Central memory CD8-positive, alpha-beta T cell (primary cell): ENCODE measurements around the gene ZBTB16.

ENCODE experiments used
- ATAC-seq: fragments of 150-1000 bp; cut with Tn5 transposase; replicated peaks from 2 replicates; pipeline ENCODE4 v1.10.0; 2022; ENCODE audit warnings: mild to moderate bottlenecking, moderate FRiP score, moderate number of reproducible peaks; ENCODE audit not compliant: poor library complexity, severe bottlenecking; ENCODE audit errors: extremely low read depth
- DNase-seq, 2 donors: peaks; one replicate each; pipeline ENCODE4 v3.0.0; 2021; ENCODE audit warnings: low spot score in 2 of 2
- H3K27ac Mint-ChIP-seq: one replicate; pipeline ENCODE4 v1.8.0; 2022; ENCODE audit warnings: low read depth, mild to moderate bottlenecking, moderate library complexity, mixed read lengths
- H3K27me3 Mint-ChIP-seq: one replicate; pipeline ENCODE4 v1.8.0; 2022; ENCODE audit warnings: mixed read lengths
- H3K36me3 Mint-ChIP-seq: one replicate; pipeline ENCODE4 v1.8.0; 2022; ENCODE audit warnings: mild to moderate bottlenecking, moderate library complexity, mixed read lengths; ENCODE audit not compliant: insufficient read depth
- H3K4me1 Mint-ChIP-seq: one replicate; pipeline ENCODE4 v1.8.0; 2022; ENCODE audit warnings: mixed read lengths
- H3K4me3 Mint-ChIP-seq: one replicate; pipeline ENCODE4 v1.8.0; 2022; ENCODE audit warnings: mild to moderate bottlenecking, moderate library complexity, mixed read lengths
- H3K9me3 Mint-ChIP-seq: one replicate; pipeline ENCODE4 v1.8.0; 2022; ENCODE audit warnings: mixed read lengths

Gene ZBTB16

DNA sequence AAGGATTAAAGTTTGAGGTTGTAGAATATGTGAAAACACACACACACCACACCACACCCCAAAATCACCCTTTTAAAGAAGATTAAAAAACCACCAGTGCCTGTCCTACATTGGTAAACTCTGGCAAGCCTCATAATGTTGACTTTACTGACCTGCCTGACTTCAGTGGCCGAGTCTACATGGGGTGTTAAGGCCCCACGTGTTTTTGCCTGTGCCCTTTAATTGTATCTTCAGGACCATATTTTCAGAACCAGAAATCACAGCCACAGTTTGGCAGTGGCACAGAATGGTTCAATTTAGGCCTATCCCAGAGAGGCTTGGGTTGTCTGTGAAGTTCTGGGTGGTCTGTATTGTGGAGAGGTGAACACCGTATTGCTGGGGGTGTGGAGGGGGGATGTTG is 33.4 kb downstream of the ZBTB16 start:
- Mint-ChIP-seq H3K4me1 (peaks cover 8% of the 10 kb centered on the region), H3K27ac (no peak overlapping the region), H3K36me3 (no peaks in the 10 kb centered on the region)

DNA sequence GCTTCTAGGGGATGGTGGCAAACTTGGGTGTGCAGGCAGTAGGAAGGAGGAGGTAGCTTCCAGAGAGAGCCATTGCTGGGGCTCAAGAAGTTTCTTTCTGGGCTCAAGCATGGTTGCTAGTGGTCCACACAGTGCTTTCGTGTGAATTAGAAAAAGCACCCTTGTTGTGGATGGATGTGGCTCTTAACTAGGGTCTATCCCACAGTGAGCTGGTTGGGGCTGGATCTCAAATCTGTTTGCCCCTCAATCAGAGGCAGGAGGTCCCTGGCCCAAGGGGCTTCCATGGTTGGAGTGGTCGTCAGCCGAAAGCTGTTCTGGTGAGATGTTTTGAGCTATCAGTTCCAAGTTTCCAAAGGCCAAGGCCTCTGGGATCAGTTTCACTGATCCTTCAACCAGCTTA is 35.0 kb downstream of the ZBTB16 start:
- H3K9me3 Mint-ChIP-seq: no peaks in the 10 kb centered on the region
- no peaks in the 10 kb centered on the region for H3K27me3 Mint-ChIP-seq
- DNase-seq: no peak
- H3K36me3 Mint-ChIP-seq: no peaks in the 10 kb centered on the region
- no peak overlapping the region for H3K27ac Mint-ChIP-seq
- H3K4me3 Mint-ChIP-seq: no peak overlapping the region
- H3K4me1 Mint-ChIP-seq: peaks cover 8% of the 10 kb centered on the region
- ATAC-seq: no peak

More for the DNA sequence above, 33.4 kb downstream of the ZBTB16 start:
- no peak overlapping the region for H3K4me3 Mint-ChIP-seq
- DNase-seq: no peak
- H3K9me3 Mint-ChIP-seq: no peaks in the 10 kb centered on the region
- no peaks in the 10 kb centered on the region for H3K27me3 Mint-ChIP-seq
- ATAC-seq: no peak

DNA sequence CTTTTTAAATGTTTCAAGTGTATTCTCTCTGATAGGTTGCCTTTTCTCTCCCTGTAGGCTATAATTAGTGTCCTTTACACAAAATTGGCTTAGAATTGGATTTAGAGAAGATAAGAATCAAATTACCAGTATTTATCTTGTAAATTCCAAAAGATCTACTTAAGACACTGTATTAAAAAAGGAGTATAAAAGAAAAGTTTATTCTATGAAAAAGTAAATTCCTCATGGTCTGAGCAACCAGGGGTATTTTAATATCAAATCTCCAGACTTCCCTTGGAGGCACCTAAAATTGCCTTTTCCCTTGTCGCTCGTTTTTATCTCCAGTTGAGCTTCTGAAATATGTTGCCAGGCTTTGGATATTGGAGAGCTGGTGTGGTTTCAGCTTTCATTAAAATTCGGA is 36.4 kb downstream of the ZBTB16 start:
- no peak overlapping the region for H3K27ac Mint-ChIP-seq
- no peaks in the 10 kb centered on the region for H3K9me3 Mint-ChIP-seq
- DNase-seq (no peak), ATAC-seq (no peak)
- no peaks in the 10 kb centered on the region for H3K27me3 Mint-ChIP-seq
- no peaks in the 10 kb centered on the region for H3K36me3 Mint-ChIP-seq
- peaks cover 8% of the 10 kb centered on the region for H3K4me1 Mint-ChIP-seq
- no peak overlapping the region for H3K4me3 Mint-ChIP-seq

DNA sequence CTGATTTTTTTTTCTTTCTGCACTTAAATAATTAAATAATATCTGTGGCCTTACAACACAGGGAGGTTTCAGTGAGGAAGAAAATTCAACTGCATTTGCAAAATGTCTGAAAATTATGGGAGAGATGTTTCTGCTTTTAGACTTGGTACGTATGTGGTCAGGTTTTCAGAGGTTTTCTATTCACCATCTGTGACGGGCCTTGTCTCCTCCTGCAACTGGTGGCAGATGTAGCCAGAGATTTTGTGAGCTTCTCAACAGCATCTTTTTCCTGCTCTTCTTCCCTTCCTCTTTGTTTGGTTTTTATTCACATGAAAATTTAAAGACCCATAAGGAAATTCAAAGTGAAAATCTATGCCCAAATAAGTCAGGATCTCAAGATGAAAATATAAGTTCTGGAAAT is 38.3 kb downstream of the ZBTB16 start:
- no peak for DNase-seq
- Mint-ChIP-seq H3K27ac (no peak overlapping the region), H3K9me3 (no peaks in the 10 kb centered on the region), H3K27me3 (no peaks in the 10 kb centered on the region), H3K36me3 (no peaks in the 10 kb centered on the region), H3K4me3 (no peak overlapping the region), H3K4me1 (peaks cover 1% of the 10 kb centered on the region)
- ATAC-seq: no peak

DNA sequence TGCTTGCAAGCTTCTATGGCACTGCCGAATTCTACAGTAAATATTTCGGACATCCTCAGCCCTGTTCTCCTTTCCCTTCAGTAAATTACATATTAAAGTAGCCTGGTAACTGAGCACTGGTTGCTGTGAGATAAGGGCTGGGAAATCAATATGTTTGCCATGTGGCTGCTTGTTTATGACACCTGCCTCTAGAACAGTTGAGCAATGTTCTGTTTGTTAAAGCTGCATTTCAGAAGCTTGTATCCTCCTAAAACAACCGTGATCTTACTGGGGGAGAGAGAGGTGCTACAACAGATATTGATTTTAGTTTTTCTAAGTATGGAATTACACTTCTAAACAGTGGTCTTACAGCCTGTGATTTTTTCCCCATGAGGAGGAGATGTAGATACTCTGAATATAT is 39.4 kb downstream of the ZBTB16 start:
- H3K27ac Mint-ChIP-seq: no peak overlapping the region
- no peaks in the 10 kb centered on the region for H3K27me3 Mint-ChIP-seq
- no peaks in the 10 kb centered on the region for H3K9me3 Mint-ChIP-seq
- peaks cover 12% of the 10 kb centered on the region for H3K4me1 Mint-ChIP-seq
- no peak for DNase-seq
- ATAC-seq: no peak
- H3K36me3 Mint-ChIP-seq: no peaks in the 10 kb centered on the region
- H3K4me3 Mint-ChIP-seq: no peak overlapping the region

DNA sequence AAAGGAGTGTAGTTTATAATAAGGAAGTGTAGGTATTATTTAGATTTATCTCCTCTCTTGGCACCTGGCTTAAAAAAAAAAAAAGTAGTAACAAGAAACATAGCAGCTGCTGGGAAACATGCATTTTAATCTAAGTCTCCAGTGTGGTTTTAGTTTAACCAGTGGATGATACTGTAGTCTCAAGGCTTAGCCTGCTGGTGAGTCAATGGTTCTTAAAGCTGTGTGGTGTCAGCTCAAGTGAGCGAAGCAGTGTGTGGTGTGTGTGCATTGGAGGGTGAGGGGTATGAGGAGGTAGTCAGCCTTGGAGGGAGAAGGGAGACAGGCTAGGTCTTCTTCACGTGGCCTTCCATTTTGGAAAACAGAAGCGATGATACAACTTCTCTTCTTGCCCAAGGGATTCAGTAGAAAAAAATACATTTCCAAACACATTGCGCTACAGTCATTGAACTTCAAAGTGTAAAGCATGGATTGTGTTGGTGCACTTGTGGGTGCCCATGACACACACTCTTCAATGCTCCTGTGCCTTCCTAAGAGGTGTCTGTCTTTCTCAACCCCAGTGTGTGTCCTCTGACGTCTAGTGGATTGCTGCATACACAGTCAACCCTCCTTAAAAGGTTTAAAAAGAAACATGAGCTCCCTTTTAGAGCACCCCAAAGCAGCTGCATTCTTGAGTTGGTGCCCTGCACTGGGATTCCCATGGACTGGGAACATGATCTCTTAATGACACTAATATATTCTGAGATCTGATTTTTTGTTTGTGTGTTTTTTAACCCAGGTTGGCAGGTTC is 40.1 kb downstream of the ZBTB16 start:
- Mint-ChIP-seq H3K27me3 (no peaks in the 10 kb centered on the region), H3K9me3 (no peaks in the 10 kb centered on the region), H3K36me3 (no peaks in the 10 kb centered on the region), H3K4me1 (peaks cover 14% of the 10 kb centered on the region), H3K4me3 (no peak overlapping the region), H3K27ac (no peak overlapping the region)
- ATAC-seq: no peak
- DNase-seq: no peak

DNA sequence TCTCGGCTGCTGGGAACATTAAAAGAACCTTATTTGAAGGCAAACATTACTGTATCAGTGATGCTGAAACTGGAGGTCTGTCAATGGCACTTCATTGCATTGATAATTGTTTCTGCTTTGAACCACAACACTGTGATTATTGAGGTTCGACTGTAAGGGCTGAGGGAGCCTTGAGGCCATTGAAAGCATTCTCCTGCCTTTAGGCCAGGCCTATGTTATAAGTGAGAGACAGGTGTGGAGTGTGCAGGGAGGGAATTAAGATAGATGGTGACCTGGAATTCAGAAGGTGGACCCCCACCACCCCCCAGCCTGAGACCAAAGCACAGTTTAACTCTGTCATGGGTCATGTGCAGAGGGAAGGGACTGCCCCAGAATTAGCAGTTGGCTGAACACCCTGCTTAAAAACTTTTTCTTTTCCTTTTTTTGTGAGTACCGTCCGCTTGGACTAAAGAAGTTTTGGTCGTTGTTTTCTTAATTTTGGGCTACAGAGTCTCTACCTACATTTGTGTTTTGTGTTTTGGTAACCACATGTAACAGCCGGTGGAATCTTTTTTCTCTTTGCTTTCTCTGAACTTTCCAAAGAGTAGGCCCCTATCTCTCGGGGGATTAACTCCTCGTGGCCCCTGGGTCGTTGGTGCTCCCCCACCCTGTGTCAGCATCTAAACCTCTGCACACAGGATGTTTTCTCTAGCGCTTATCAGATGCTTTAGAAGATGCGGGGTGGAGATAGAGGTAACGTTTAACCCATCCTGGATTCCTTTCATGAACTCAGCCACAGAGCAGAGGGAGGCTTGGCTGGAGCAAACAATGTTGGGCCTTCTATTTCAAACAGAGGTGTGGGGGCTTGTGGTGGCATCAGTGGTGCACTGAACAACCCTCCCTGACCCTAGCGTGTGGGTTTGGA is 43.7 kb downstream of the ZBTB16 start:
- H3K36me3 Mint-ChIP-seq: no peaks in the 10 kb centered on the region
- H3K4me3 Mint-ChIP-seq: no peak overlapping the region
- H3K4me1 Mint-ChIP-seq: peaks cover 14% of the 10 kb centered on the region
- ATAC-seq: peak; percentile 40
- no peaks in the 10 kb centered on the region for H3K9me3 Mint-ChIP-seq
- no peak for DNase-seq
- H3K27me3 Mint-ChIP-seq: peaks cover 18% of the 10 kb centered on the region
- peak overlapping the region; percentile 39 for H3K27ac Mint-ChIP-seq

DNA sequence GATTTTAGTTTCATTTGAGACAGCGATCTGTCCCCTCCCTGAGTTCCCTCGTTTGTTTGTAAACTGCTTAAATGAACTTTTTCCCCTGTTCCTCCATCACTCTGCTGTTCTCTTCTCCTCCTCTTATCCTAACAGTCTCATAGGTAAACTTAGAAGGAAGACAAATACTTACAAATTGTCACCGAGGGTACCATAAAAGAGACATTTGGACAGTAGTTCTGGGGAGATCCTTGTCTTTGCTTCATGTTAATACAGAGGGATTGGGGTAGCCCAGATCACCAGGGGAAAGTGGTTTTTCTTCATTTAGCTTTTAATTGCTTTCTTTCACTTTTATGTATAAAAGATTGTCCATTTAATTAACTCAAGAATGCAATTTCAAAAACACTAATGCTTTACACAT is 46.1 kb downstream of the ZBTB16 start:
- H3K27me3 Mint-ChIP-seq: peaks cover 42% of the 10 kb centered on the region
- no peak for DNase-seq
- no peak overlapping the region for H3K27ac Mint-ChIP-seq
- H3K4me3 Mint-ChIP-seq: no peak overlapping the region
- no peaks in the 10 kb centered on the region for H3K36me3 Mint-ChIP-seq
- peaks cover 14% of the 10 kb centered on the region for H3K4me1 Mint-ChIP-seq
- no peaks in the 10 kb centered on the region for H3K9me3 Mint-ChIP-seq
- ATAC-seq: no peak

DNA sequence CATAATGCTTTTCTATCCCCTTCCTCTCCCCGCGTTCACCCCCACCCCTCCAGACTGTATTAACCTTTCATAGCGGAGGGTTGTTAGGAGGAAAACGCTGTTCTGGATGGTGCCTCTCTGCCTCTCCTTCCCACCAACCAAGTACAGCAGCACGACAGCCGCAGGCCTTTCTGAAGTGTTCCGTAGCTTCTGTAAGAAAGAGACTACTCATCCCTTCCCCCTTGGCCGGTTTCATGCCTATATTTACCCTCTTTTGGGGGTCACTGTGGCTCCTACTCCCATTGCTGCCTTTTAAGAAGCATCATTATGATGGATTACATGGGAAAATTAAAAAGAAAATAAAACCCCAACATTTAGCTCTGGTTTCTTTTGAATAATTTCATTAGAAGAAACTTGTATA is 46.5 kb downstream of the ZBTB16 start:
- Mint-ChIP-seq H3K4me3 (no peak overlapping the region), H3K27ac (no peak overlapping the region)

DNA sequence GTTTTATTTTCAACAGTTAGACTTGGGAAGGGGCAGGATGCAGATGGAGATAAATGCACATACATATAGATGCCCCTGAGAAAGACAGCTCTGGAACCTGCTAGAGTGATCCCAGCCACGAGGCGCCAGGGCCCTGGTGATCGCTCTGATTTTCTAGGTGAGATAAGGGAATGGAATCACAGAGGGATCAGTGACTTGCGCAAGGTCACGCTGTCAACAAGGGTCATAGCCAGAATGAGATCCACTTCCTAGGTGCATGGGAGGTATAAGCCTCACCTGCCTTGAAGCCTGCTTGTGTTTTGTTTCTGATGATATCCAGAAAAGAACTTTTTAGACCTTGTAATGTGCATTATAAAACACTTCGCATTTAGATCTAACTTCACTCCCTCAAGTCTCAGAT is 47.5 kb downstream of the ZBTB16 start:
- Mint-ChIP-seq H3K4me1 (peaks cover 21% of the 10 kb centered on the region), H3K27me3 (peaks cover 56% of the 10 kb centered on the region), H3K27ac (no peak overlapping the region), H3K4me3 (no peak overlapping the region), H3K36me3 (peaks cover 2% of the 10 kb centered on the region), H3K9me3 (no peaks in the 10 kb centered on the region)
- ATAC-seq (no peak), DNase-seq (no peak)

More for the DNA sequence above, 46.5 kb downstream of the ZBTB16 start:
- Mint-ChIP-seq H3K9me3 (no peaks in the 10 kb centered on the region), H3K27me3 (peaks cover 46% of the 10 kb centered on the region), H3K36me3 (no peaks in the 10 kb centered on the region), H3K4me1 (peaks cover 14% of the 10 kb centered on the region)
- DNase-seq (no peak), ATAC-seq (no peak)

DNA sequence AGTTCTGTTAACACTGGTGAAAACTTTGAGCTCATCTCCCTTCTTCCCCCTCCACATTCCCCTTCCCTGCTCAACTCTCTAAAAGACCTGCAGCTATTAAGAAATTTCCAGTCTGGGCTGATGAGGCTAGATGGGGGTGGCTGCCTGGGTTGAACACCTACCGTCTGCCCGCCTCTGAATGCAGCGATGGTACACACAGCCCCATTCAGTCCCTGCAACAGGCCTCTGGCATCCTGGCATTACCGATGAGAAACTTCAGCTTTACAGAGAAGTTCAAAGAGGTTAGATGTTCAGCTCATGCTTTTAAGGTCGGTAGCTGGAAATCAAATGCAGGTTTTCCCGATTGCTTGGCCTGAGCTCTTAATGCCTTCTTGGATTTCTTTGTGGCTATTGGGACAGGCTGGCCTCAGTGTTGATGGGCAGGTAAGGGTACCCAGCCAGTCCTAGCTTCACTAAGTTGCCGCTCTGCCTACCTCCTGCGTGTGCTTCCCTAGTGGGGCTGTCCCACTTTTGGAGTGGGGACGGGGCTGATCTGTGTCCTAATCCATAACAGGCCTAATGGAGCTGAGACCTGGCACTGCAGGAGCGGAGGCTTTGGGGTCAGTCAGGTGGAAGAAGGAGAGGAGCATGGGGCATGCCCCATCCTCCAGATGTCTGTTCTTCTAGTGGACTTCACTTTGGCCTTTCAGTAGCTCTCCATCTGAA is 49.1 kb downstream of the ZBTB16 start:
- H3K9me3 Mint-ChIP-seq: no peaks in the 10 kb centered on the region
- H3K27me3 Mint-ChIP-seq: peaks cover 70% of the 10 kb centered on the region
- no peak for ATAC-seq
- no peak overlapping the region for H3K27ac Mint-ChIP-seq
- H3K36me3 Mint-ChIP-seq: peaks cover 2% of the 10 kb centered on the region
- H3K4me1 Mint-ChIP-seq: peaks cover 11% of the 10 kb centered on the region
- DNase-seq: no peak
- no peak overlapping the region for H3K4me3 Mint-ChIP-seq

DNA sequence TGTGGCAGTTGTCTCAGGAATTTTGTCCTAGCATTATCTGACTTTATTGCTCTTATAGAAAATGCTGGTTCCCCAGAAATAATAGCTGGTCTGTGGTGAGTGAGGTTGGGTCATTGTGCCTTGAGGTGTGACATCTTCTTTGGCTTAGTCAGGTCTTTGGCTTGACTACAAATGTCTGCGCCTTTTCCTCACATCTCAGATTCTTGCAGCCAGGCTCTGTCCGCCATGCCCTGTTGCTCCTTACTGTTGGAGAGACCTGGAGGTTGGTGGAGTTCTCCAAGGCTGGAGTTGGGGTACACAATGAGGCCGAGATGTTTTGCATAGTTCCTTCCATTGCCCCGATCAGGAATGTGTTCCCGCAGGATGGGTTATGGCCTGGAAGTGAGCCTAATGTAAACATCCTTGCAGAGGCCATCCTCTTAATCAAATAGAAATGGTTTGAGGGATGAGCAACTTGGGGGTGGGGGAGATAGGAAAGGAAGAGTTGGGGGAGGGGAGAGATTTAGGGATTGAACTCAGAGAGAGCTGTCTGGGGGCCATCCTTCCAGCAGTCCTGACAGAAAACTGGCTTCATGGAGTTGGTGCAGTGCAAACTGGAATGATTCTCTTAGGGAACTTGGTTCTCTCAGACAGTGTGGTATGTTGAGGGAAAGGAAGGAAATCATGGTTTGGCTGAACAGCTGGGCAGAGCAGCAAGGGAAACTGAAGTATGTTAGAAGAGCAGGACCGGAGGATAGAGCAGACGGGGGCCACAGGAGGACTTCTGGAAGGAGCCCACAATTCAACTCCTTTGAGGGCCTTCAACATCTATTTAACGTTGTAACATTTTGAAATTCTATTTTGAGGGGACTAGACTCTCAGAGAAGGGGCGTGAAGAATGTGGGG is 49.9 kb downstream of the ZBTB16 start:
- H3K4me3 Mint-ChIP-seq: no peak overlapping the region
- H3K27ac Mint-ChIP-seq: no peak overlapping the region
- peaks cover 78% of the 10 kb centered on the region for H3K27me3 Mint-ChIP-seq
- H3K9me3 Mint-ChIP-seq: no peaks in the 10 kb centered on the region
- no peak for DNase-seq
- peaks cover 7% of the 10 kb centered on the region for H3K4me1 Mint-ChIP-seq
- peaks cover 2% of the 10 kb centered on the region for H3K36me3 Mint-ChIP-seq
- ATAC-seq: no peak
